MCF 10A (cell line): Measurements from ENCODE around the gene CD3D. TPM values are rescaled to one million over a fixed set of nuclear protein-coding genes. Genes with fewer than 3 reads are reported as not detected.
A peak's percentile ranks its signal among the peaks of the same experiment; 100 is the strongest.

Experiments
- BruUV-seq: library from RNA; stranded (reverse); fragments of 400-500 nt; replicated peaks from 2 replicates; lab custom pipeline; 2021; lab: Mats Ljungman, UMichigan
- CTCF ChIA-PET: fragments of 300-600 bp; sonication (Branson Sonifier 250); formaldehyde crosslinking; extraction: SDS; loops from one replicate; lab custom pipeline; 2021; ENCODE audit warnings: antibody characterized with exemption, inconsistent platforms; lab: Yijun Ruan, JAX
- POLR2A ChIA-PET: fragments of 300-600, 350-650 bp; sonication (Branson Sonifier 250); formaldehyde crosslinking; extraction: SDS; loops from one replicate; lab custom pipeline; 2020; ENCODE audit warnings: antibody characterized with exemption, inconsistent platforms; lab: Yijun Ruan, JAX
- DNase-seq: peaks from one replicate; pipeline ENCODE4 v3.0.0-alpha.2; 2018; ENCODE audit not compliant: unreplicated experiment
- H3K27ac Mint-ChIP-seq: one replicate; pipeline ENCODE4 v1.8.0; 2022; ENCODE audit warnings: mild to moderate bottlenecking, low read depth, mixed read lengths; ENCODE audit not compliant: unreplicated experiment
- H3K27me3 Mint-ChIP-seq: one replicate; pipeline ENCODE4 v1.8.0; 2022; ENCODE audit warnings: mixed read lengths; ENCODE audit not compliant: insufficient read depth, unreplicated experiment
- H3K36me3 Mint-ChIP-seq: one replicate; pipeline ENCODE4 v1.8.0; 2022; ENCODE audit warnings: mild to moderate bottlenecking, moderate library complexity, mixed read lengths; ENCODE audit not compliant: insufficient read depth, unreplicated experiment
- H3K4me1 Mint-ChIP-seq: one replicate; pipeline ENCODE4 v1.8.0; 2022; ENCODE audit warnings: mixed read lengths; ENCODE audit not compliant: insufficient read depth, unreplicated experiment
- H3K4me3 Mint-ChIP-seq: one replicate; pipeline ENCODE4 v1.8.0; 2022; ENCODE audit warnings: mild to moderate bottlenecking, moderate library complexity, mixed read lengths; ENCODE audit not compliant: unreplicated experiment
- H3K9me3 Mint-ChIP-seq: one replicate; pipeline ENCODE4 v1.8.0; 2022; ENCODE audit warnings: mixed read lengths; ENCODE audit not compliant: unreplicated experiment
- CTCF ChIP-seq: fragments of 200-600 bp; IDR thresholded peaks from one replicate; pipeline ENCODE4 v1.8.0; 2022; ENCODE audit warnings: antibody characterized with exemption, mild to moderate bottlenecking; ENCODE audit not compliant: unreplicated experiment
- intact Hi-C: fragments of 100-400 bp; cut with micrococcal nuclease; formaldehyde crosslinking; loops from 2 replicates; pipeline ENCODE4 v1.14.1; 2022
- total RNA-seq: library from RNA; stranded (reverse); gene quantifications from 2 replicates; pipeline ENCODE4 v1.2.3, GENCODE V29; 2022

CD3D gene
- total RNA-seq, 1 experiment from 2014 or later, result not detected

- H3K9me3 Mint-ChIP-seq, result no peaks in the 10 kb centered on the region
- no peaks in the 10 kb centered on the region for H3K36me3 Mint-ChIP-seq
- DNase-seq, result peak; percentile 68
- intact Hi-C loops, result loop anchor here (1.0 to 5.0 kb wide), 3 partner anchors 57 to 271 kb away; partner anchors contain the start of gene IFT46
- H3K27me3 Mint-ChIP-seq, result no peaks in the 10 kb centered on the region
- peaks cover 12% of the 10 kb centered on the region for H3K4me1 Mint-ChIP-seq
- no TSS peak for BruUV-seq
- no peak overlapping the region for H3K27ac Mint-ChIP-seq
- no peak overlapping the region for H3K4me3 Mint-ChIP-seq
- CTCF ChIA-PET, result interaction anchor here (0.5 to 2.6 kb wide), 39 partner anchors 8 to 406 kb away, joined by 3 to 36 read pairs (median 4); partner anchors contain the start of genes CD3E and UBE4A
- TF ChIP-seq CTCF, result peak; percentile 36
- POLR2A ChIA-PET, result interaction anchor here (0.9 to 2.4 kb wide), 9 partner anchors 11 to 121 kb away, joined by 3 to 32 read pairs (median 5); partner anchors contain the start of genes MPZL2, MPZL3 and UBE4A
Observed at GRCh38 chr11:118295815-118296454, 46.6 kb downstream of the CD3D start.

GRCh38 chr11:118295199-118295598, 47.3 kb downstream of the CD3D start:
- no peak for TF ChIP-seq CTCF
- POLR2A ChIA-PET, result interaction anchor here (0.9 to 2.4 kb wide), 8 partner anchors 30 to 120 kb away, joined by 3 to 32 read pairs (median 5); partner anchors contain the start of genes MPZL2, MPZL3 and UBE4A
- intact Hi-C loops, result loop anchor here (5.0 kb wide), 2 partner anchors 192 to 272 kb away; partner anchors contain the start of gene IFT46
- CTCF ChIA-PET, result interaction anchor here (0.5 to 2.6 kb wide), 36 partner anchors 9 to 254 kb away, joined by 3 to 36 read pairs (median 4); partner anchors contain the start of genes CD3E and UBE4A
- DNase-seq, result no peak
- Mint-ChIP-seq H3K4me3 (no peak overlapping the region), H3K36me3 (no peaks in the 10 kb centered on the region), H3K4me1 (peaks cover 16% of the 10 kb centered on the region), H3K27me3 (no peaks in the 10 kb centered on the region), H3K27ac (no peak overlapping the region), H3K9me3 (no peaks in the 10 kb centered on the region)
- BruUV-seq, result no TSS peak

GRCh38 chr11:118294053-118294452, 48.5 kb downstream of the CD3D start:
- POLR2A ChIA-PET, result interaction anchor here (0.7 to 2.4 kb wide), 2 partner anchors 29 to 36 kb away, joined by 3 to 32 read pairs; partner anchors contain the start of gene MPZL2
- Mint-ChIP-seq H3K4me1 (peaks cover 16% of the 10 kb centered on the region), H3K36me3 (no peaks in the 10 kb centered on the region), H3K4me3 (no peak overlapping the region), H3K27ac (no peak overlapping the region), H3K9me3 (no peaks in the 10 kb centered on the region), H3K27me3 (no peaks in the 10 kb centered on the region)
- no peak for DNase-seq
- no TSS peak for BruUV-seq
- TF ChIP-seq CTCF, result no peak
- intact Hi-C loops, result no loop called here
- CTCF ChIA-PET, result interaction anchor here (0.7 to 2.3 kb wide), 2 partner anchors 17 to 689 kb away, joined by 3 to 9 read pairs; no protein-coding TSS in a partner anchor
